HTERT RPE-1 (cell line): ENCODE data around the gene HMG20A.

Source experiments
- in situ Hi-C: fragments of 300-500 bp; cut with MboI; formaldehyde crosslinking; loops from 4 replicates; pipeline ENCODE4 v1.14.3; 2020; ENCODE audit warnings: low sequenced_read_pairs

Gene HMG20A

GRCh38 chr15:77426871-77427270 lies 6.2 kb downstream of the HMG20A start:
- in situ Hi-C loops: no loop called here

GRCh38 chr15:77430213-77430612 lies 9.5 kb downstream of the HMG20A start:
- in situ Hi-C loops: no loop called here

- in situ Hi-C loops: no loop called here
Measured at GRCh38 chr15:77430652-77431051, 10.0 kb downstream of the HMG20A start.

GRCh38 chr15:77436822-77437221 lies 16.1 kb downstream of the HMG20A start:
- in situ Hi-C loops: no loop called here

DNA sequence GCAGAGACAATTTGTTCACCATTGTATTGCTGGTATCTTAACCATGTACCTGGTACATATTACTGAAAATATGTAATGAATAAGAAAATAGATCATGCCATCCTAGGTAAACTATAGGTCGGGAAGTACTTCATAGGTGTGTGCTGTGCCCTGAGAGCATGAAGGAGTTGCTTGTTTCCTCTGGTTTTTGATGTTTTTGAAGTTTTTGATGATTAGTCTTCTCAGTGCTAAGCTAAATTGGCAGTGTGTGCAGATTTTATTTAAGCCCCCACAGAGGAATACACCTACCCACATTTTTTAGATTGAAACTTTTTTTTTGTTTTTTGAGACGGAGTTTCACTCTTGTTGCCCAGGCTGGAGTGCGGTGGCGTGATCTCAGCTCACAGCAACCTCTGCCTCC lies 16.6 kb downstream of the HMG20A start:
- in situ Hi-C loops: no loop called here

- in situ Hi-C loops: no loop called here
Measured at GRCh38 chr15:77440378-77440999, 19.8 kb downstream of the HMG20A start.

DNA sequence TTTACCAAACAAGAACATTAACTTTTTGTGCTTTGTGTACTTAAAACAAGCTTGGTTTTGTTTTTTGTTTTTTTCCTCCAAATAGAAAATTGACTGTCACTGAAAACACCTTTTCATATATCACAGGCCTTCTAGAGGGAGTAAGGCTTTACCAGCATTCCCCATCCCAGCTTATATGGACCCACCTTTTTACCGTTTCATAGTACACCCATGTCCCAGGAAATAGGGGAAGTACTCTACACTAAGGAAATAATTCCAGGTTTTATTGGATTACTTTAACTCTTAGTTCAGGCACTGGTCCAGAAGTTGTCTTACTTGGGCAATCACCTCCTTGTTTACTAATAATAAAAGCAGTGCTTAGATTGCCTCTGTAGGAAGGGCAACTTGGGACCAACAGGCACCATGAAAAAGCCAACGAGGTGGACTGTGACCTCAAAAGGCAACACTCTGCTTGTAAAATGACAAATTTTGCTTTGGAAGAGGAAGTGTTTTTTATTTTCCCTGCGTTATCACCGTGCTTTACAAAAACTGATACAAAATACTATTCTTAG lies 26.2 kb downstream of the HMG20A start:
- in situ Hi-C loops: no loop called here

DNA sequence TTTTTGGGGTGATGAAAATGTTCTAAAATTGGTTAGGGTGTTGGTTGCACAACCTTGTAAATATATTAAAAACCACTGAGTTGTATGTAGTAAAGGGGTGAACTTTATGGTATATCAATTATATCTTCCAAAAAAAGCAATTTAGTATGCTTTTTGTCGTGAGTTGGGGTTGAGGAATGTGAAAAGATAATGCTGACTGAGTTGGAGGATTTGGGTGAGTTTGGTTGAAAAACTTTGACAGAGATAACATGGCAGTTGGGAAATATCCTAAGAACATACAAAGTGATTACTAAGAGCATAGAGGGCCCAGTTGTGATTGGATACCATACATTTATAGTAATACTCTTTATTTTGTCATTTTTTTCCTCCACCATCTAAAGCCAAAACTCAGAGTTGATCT lies 33.6 kb downstream of the HMG20A start:
- in situ Hi-C loops: no loop called here

DNA sequence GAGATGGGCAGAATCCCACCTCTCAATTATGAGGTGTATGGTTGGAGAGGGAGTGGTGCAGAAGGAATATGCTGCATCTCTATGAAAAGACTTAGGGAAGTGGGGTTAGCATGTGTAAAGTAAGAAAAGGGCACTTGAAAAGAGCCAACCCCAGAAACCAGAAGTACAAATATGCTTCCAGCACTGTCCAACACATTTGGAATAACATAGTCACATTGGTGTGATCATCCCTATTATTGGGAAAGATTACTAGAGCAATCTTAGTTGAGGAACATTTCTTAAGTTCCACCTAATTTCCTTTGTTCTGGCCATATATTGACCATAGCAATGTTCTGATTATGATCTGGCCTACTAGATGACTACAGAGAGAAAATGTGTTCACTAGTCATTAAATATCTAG lies 34.3 kb downstream of the HMG20A start:
- in situ Hi-C loops: no loop called here

DNA sequence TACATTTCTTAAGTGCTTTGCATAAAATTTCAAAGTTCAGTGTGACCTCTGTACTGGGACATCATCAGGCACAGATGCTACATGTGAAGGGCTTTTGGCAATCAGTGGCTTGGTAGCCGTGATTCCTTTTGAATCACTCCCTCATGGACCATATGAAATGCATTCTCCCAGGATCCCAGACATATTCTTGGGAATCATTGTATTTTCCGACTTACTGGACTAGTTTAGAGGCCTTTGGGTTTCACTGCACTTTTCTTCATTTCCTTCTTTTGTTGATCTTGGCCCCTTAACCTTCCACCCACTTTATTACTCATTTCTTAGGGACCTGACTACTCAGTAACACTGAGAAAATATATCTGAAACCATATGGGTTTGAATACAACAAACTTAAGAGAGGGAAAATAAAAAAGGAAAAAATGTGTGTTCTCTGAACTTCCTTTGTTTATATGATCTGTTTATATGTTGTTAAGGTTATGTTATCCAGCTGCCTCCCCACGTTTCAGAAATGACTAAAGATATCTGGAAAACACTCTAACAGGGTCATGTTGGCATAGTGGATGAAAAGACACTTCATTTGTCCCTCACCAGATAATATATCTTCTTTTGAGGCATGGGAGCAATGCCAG lies 35.1 kb downstream of the HMG20A start:
- in situ Hi-C loops: no loop called here

GRCh38 chr15:77456746-77457145 lies 36.1 kb downstream of the HMG20A start:
- in situ Hi-C loops: no loop called here

DNA sequence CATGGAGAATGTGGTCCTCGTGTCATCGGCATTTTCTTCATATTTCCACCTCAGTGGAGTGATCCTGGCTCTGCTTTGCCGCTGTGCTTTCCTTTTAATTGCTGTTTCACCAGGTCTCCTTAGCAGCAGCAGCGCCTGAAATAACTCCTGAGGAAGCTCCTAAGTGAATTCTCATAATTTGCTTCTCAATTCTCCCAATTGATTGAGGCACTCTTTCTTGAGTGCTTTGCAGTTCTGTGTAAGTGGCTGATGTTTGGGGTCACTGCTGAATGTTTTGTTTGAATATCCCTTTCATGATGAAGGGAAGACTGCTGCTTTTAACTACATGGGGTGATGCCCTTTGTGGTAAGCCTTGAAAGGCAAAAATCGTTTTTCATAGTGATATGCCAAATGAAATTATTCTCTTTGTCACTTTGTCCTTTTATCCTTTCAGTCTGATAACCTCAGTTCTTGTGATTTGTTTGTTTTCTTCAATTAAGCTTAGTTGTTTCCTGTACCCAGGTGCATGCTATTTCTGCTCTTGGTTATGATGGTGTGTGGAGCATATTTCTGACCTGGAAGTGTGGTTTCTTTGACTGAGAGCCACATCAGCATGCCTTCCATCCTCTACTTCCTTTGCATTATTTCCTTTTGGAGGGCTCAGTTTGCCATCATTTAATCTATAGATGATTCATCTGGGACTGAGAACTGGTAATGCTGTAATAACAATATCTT lies 36.7 kb downstream of the HMG20A start:
- in situ Hi-C loops: no loop called here

GRCh38 chr15:77457905-77458265 lies 37.2 kb downstream of the HMG20A start:
- in situ Hi-C loops: no loop called here

- in situ Hi-C loops: no loop called here
Measured at GRCh38 chr15:77459031-77459430, 38.3 kb downstream of the HMG20A start.

DNA sequence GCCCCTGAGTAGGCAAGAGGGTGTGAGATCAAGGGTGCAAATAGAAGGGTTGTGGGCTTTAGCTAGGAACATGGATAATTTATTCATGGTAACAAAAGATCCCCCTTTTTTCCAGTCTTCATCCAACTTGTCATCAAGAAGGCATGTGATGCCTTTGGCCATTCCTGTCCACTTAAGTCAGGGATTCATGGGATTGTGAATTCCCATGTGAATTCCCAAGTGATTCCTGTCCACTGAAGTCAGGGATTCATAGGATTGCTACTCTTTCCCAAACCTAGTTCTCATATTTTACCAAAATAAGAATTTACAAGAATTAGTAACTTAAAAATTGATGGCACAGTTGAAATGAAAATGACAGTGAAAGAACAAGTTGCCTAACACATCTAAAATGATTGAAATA lies 40.8 kb downstream of the HMG20A start:
- in situ Hi-C loops: no loop called here

GRCh38 chr15:77464129-77464865 lies 43.6 kb downstream of the HMG20A start:
- in situ Hi-C loops: no loop called here

DNA sequence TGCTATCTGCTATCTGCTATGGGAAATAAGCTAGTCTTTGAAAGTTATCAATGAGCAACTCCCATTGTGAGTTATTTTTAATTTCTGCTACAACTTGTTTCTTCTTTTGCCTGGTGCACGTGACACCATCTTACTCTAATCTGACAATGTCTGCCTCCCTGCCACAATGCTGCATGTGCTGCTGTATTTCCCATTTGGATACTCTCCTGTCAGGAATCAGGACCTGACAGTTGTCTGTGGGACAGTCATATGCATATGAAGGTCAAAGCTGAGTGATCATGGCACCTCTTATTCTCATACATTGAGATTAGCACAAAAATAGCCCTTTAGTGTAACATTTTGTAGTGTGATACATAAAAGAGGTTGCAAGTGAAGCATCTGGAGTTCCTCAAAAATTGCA lies 45.8 kb downstream of the HMG20A start:
- in situ Hi-C loops: no loop called here

GRCh38 chr15:77468896-77469295 lies 48.2 kb downstream of the HMG20A start:
- in situ Hi-C loops: no loop called here

- in situ Hi-C loops: no loop called here
Measured at GRCh38 chr15:77470235-77470634, 49.5 kb downstream of the HMG20A start.

- in situ Hi-C loops: no loop called here
Measured at GRCh38 chr15:77473328-77473727, 52.6 kb downstream of the HMG20A start.

DNA sequence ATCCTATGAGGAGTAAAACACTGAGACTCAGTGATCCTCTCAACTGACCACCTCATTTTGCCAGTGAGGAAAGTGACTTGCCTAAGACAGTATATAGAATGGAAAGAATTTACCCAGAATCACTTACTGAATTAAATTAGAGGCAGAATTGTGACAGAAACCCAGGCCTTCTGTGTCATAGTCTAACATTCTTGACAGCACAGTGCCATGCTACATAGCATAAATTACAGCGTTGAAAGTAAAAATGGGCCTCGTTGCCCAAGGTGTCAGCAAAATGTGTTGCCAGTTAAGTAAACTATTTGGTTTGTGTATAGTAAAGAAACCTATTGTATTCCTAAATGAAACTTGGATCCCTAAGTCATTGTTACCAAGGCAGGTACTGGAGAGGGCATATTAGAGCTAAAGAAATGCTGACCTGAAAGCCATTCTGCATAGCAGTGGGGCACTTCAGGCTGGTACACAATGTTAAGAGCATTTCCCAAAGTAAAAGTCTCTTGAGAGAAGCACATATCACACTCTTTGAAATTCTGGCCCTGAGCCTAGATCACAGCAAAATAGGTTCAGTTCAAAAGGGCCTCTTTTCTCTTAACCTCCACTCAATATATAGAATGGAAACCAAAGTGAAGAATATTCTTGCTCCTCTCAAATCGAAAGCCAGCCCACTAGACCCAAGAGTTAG lies 53.8 kb downstream of the HMG20A start:
- in situ Hi-C loops: no loop called here
